ENCODE measurements around the gene PLCB4. TPM values are rescaled to one million over a fixed set of nuclear protein-coding genes. Genes with fewer than 3 reads are reported as not detected.

The PLCB4 gene
- total RNA-seq, 1 experiment from 2014 or later, result 12.6 TPM

DNA sequence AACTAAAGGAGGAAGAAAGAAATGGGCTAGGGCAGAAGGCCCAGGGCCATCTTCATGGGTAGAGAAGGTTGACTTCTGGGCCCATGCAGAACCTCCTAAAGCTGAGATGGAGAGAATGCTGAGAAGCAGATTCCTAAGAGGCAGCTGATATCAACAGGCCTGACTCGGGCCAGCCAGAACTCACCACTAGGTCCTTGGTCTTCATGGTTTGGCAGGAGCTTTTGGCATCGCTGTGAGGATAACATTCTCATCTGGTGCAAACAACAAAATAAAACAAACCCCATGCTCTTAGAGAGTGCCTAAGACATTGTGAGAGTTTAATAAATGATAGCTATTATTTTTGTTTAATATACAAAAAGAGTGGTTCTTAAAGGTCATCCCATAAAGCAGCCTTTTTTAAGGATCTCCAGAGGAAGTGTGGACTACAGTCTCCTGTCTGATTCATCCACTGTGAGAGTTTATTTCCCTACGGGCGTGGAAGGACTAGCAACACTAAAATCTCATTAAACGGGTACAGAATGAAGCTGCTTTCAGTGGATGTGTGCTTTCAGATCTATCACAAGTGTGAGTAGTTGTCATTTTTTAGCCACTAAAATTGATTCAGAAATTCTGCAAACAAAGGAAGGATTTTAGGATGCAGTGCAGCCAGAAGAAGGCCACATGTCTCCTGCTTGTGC is 160.0 kb downstream of the PLCB4 start:
- POLR2A ChIA-PET, result no interaction called here
- TF ChIP-seq SOX15 (CRISPR knock-in tag; IDR thresholded peaks at IDR 0.05) (no peak), GRHL2 (CRISPR knock-in tag; IDR thresholded peaks at IDR 0.05; ENCODE audit: insufficient replicate concordance, severe bottlenecking) (no peak)
- TF ChIP-seq, protein P1, sequence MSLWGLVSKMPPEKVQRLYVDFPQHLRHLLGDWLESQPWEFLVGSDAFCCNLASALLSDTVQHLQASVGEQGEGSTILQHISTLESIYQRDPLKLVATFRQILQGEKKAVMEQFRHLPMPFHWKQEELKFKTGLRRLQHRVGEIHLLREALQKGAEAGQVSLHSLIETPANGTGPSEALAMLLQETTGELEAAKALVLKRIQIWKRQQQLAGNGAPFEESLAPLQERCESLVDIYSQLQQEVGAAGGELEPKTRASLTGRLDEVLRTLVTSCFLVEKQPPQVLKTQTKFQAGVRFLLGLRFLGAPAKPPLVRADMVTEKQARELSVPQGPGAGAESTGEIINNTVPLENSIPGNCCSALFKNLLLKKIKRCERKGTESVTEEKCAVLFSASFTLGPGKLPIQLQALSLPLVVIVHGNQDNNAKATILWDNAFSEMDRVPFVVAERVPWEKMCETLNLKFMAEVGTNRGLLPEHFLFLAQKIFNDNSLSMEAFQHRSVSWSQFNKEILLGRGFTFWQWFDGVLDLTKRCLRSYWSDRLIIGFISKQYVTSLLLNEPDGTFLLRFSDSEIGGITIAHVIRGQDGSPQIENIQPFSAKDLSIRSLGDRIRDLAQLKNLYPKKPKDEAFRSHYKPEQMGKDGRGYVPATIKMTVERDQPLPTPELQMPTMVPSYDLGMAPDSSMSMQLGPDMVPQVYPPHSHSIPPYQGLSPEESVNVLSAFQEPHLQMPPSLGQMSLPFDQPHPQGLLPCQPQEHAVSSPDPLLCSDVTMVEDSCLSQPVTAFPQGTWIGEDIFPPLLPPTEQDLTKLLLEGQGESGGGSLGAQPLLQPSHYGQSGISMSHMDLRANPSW (CRISPR knock-in tag; conservative IDR thresholded peaks at IDR 0.05; ENCODE audit: low read depth), result no peak
- Mint-ChIP-seq H3K27ac (peak overlapping the region; percentile 9; the same call in 1 of the 2 replicates), H3K27me3 (ENCODE audit: low read depth) (no peaks in the 10 kb centered on the region), H3K4me3 (no peak overlapping the region), H3K36me3 (no peaks in the 10 kb centered on the region), H3K9me3 (no peaks in the 10 kb centered on the region; the same call in 1 of the 2 replicates), H3K4me1 (peaks cover 12% of the 10 kb centered on the region)
- CTCF ChIA-PET, result no interaction called here
- DNase-seq (ENCODE audit: low spot score) (no peak), ATAC-seq (no peak)

DNA sequence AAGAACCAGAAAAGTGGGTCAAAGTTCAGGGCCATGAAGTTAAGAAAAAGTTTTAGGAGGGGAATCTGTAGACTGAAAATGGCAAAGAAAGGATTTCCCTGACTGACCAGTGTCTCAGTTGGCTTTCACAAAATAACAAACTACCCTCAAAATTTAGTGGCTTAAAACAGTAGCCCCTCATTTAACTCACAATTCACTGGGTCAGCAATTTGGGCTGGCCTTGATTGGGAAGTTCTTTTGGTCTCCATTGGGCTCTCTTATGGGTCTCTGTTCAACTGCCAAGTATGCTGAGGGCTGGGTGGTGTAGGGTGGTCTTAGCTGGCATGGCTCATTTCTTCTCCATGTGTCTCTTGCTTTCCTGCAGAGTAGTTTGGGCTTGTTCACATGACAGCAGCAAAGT is 161.5 kb downstream of the PLCB4 start:
- POLR2A ChIA-PET, result no interaction called here
- no peak overlapping the region for H3K27ac Mint-ChIP-seq
- no peaks in the 10 kb centered on the region for H3K36me3 Mint-ChIP-seq
- H3K27me3 Mint-ChIP-seq (ENCODE audit: low read depth), result no peaks in the 10 kb centered on the region
- TF ChIP-seq, protein P2, sequence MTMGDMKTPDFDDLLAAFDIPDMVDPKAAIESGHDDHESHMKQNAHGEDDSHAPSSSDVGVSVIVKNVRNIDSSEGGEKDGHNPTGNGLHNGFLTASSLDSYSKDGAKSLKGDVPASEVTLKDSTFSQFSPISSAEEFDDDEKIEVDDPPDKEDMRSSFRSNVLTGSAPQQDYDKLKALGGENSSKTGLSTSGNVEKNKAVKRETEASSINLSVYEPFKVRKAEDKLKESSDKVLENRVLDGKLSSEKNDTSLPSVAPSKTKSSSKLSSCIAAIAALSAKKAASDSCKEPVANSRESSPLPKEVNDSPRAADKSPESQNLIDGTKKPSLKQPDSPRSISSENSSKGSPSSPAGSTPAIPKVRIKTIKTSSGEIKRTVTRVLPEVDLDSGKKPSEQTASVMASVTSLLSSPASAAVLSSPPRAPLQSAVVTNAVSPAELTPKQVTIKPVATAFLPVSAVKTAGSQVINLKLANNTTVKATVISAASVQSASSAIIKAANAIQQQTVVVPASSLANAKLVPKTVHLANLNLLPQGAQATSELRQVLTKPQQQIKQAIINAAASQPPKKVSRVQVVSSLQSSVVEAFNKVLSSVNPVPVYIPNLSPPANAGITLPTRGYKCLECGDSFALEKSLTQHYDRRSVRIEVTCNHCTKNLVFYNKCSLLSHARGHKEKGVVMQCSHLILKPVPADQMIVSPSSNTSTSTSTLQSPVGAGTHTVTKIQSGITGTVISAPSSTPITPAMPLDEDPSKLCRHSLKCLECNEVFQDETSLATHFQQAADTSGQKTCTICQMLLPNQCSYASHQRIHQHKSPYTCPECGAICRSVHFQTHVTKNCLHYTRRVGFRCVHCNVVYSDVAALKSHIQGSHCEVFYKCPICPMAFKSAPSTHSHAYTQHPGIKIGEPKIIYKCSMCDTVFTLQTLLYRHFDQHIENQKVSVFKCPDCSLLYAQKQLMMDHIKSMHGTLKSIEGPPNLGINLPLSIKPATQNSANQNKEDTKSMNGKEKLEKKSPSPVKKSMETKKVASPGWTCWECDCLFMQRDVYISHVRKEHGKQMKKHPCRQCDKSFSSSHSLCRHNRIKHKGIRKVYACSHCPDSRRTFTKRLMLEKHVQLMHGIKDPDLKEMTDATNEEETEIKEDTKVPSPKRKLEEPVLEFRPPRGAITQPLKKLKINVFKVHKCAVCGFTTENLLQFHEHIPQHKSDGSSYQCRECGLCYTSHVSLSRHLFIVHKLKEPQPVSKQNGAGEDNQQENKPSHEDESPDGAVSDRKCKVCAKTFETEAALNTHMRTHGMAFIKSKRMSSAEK (CRISPR knock-in tag; IDR thresholded peaks at IDR 0.05; ENCODE audit: borderline replicate concordance), result no peak
- TF ChIP-seq, protein P3, sequence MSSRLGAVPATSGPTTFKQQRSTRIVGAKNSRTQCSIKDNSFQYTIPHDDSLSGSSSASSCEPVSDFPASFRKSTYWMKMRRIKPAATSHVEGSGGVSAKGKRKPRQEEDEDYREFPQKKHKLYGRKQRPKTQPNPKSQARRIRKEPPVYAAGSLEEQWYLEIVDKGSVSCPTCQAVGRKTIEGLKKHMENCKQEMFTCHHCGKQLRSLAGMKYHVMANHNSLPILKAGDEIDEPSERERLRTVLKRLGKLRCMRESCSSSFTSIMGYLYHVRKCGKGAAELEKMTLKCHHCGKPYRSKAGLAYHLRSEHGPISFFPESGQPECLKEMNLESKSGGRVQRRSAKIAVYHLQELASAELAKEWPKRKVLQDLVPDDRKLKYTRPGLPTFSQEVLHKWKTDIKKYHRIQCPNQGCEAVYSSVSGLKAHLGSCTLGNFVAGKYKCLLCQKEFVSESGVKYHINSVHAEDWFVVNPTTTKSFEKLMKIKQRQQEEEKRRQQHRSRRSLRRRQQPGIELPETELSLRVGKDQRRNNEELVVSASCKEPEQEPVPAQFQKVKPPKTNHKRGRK (CRISPR knock-in tag; IDR thresholded peaks at IDR 0.05; ENCODE audit: borderline replicate concordance), result no peak
- TF ChIP-seq ZNF671 (CRISPR knock-in tag; IDR thresholded peaks at IDR 0.05) (no peak), JAZF1 (CRISPR knock-in tag; IDR thresholded peaks at IDR 0.05) (no peak), CREB1 (CRISPR knock-in tag; IDR thresholded peaks at IDR 0.05) (no peak), GTF2I (CRISPR knock-in tag; conservative IDR thresholded peaks at IDR 0.05) (no peak), NFYB (CRISPR knock-in tag; conservative IDR thresholded peaks at IDR 0.05; ENCODE audit: low read depth) (no peak)
- TF ChIP-seq, protein P4, sequence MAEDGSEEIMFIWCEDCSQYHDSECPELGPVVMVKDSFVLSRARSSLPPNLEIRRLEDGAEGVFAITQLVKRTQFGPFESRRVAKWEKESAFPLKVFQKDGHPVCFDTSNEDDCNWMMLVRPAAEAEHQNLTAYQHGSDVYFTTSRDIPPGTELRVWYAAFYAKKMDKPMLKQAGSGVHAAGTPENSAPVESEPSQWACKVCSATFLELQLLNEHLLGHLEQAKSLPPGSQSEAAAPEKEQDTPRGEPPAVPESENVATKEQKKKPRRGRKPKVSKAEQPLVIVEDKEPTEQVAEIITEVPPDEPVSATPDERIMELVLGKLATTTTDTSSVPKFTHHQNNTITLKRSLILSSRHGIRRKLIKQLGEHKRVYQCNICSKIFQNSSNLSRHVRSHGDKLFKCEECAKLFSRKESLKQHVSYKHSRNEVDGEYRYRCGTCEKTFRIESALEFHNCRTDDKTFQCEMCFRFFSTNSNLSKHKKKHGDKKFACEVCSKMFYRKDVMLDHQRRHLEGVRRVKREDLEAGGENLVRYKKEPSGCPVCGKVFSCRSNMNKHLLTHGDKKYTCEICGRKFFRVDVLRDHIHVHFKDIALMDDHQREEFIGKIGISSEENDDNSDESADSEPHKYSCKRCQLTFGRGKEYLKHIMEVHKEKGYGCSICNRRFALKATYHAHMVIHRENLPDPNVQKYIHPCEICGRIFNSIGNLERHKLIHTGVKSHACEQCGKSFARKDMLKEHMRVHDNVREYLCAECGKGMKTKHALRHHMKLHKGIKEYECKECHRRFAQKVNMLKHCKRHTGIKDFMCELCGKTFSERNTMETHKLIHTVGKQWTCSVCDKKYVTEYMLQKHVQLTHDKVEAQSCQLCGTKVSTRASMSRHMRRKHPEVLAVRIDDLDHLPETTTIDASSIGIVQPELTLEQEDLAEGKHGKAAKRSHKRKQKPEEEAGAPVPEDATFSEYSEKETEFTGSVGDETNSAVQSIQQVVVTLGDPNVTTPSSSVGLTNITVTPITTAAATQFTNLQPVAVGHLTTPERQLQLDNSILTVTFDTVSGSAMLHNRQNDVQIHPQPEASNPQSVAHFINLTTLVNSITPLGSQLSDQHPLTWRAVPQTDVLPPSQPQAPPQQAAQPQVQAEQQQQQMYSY (CRISPR knock-in tag; IDR thresholded peaks at IDR 0.05), result no peak
- TF ChIP-seq, protein P5, sequence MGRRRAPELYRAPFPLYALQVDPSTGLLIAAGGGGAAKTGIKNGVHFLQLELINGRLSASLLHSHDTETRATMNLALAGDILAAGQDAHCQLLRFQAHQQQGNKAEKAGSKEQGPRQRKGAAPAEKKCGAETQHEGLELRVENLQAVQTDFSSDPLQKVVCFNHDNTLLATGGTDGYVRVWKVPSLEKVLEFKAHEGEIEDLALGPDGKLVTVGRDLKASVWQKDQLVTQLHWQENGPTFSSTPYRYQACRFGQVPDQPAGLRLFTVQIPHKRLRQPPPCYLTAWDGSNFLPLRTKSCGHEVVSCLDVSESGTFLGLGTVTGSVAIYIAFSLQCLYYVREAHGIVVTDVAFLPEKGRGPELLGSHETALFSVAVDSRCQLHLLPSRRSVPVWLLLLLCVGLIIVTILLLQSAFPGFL (CRISPR knock-in tag; IDR thresholded peaks at IDR 0.05; ENCODE audit: borderline replicate concordance), result no peak
- TF ChIP-seq, protein P6, sequence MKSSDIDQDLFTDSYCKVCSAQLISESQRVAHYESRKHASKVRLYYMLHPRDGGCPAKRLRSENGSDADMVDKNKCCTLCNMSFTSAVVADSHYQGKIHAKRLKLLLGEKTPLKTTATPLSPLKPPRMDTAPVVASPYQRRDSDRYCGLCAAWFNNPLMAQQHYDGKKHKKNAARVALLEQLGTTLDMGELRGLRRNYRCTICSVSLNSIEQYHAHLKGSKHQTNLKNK (CRISPR knock-in tag; IDR thresholded peaks at IDR 0.05), result no peak
- H3K4me1 Mint-ChIP-seq, result peaks cover 10% of the 10 kb centered on the region
- ATAC-seq, result no peak
- no peaks in the 10 kb centered on the region; the same call in 1 of the 2 replicates for H3K9me3 Mint-ChIP-seq
- H3K4me3 Mint-ChIP-seq, result no peak overlapping the region
- CTCF ChIA-PET, result no interaction called here
- DNase-seq (ENCODE audit: low spot score), result no peak

All from WTC11 (cell line).